AG04450 (cell line): ENCODE data around the gene CNOT6. TPM values are rescaled to one million over a fixed set of nuclear protein-coding genes. Genes with fewer than 3 reads are reported as not detected.

Source experiments
- CTCF ChIA-PET: fragments of 300-600, 350-600 bp; formaldehyde crosslinking; extraction: SDS; loops from one replicate; lab custom pipeline; 2022; ENCODE audit warnings: antibody characterized with exemption, inconsistent platforms; lab: Charles Lee
- POLR2A ChIA-PET: fragments of 350-600 bp; formaldehyde crosslinking; extraction: SDS; loops from one replicate; lab custom pipeline; 2021; ENCODE audit warnings: antibody characterized with exemption, inconsistent platforms; lab: Yijun Ruan, JAX
- DNase-seq: peaks from one replicate; pipeline ENCODE4 v3.0.0-alpha.2; 2011; ENCODE audit warnings: low read depth, low spot score
- H3K27ac ChIP-seq: one replicate; pipeline ENCODE4 v1.5.1; 2012; ENCODE audit warnings: low read depth, low read length, control low read depth
- H3K27me3 ChIP-seq: one replicate; pipeline ENCODE4 v1.6.0; 2012; ENCODE audit warnings: low read length; ENCODE audit not compliant: control insufficient read depth, insufficient read depth
- H3K4me3 ChIP-seq: 2 replicates; pipeline ENCODE4 v1.5.1; 2011; ENCODE audit warnings: mild to moderate bottlenecking, low read depth, low read length, control low read depth
- H3K9me3 ChIP-seq: 2 replicates; pipeline ENCODE4 v1.5.1; 2012; ENCODE audit warnings: low read length; ENCODE audit not compliant: control insufficient read depth, insufficient read depth
- CTCF ChIP-seq: IDR thresholded peaks from 2 replicates; pipeline ENCODE4 v1.5.1; 2011; ENCODE audit warnings: low read depth, low read length, control low read depth, inconsistent platforms
- polyA plus RNA-seq: library from polyadenylated mRNA; depleted of rRNA; stranded (reverse); fragments of >200 nt; gene quantifications from 2 replicates; pipeline ENCODE4 v1.2.3, GENCODE V29; 2011

Gene CNOT6
- polyA plus RNA-seq, 1 experiment: 21.5 TPM

GRCh38 chr5:180624587-180624986 lies 130.4 kb downstream of the CNOT6 start:
- H3K9me3 ChIP-seq: peaks cover 12% of the 10 kb centered on the region; the same call in 1 of the 2 replicates
- no peak for TF ChIP-seq CTCF
- H3K4me3 ChIP-seq: no peak overlapping the region
- POLR2A ChIA-PET: no interaction called here
- no peak overlapping the region for H3K27ac ChIP-seq
- H3K27me3 ChIP-seq: peaks cover 4% of the 10 kb centered on the region
- no peak for DNase-seq
- CTCF ChIA-PET: no interaction called here

- ChIA-PET CTCF (no interaction called here), POLR2A (no interaction called here)
- peaks cover 13% of the 10 kb centered on the region; the same call in 1 of the 2 replicates for H3K9me3 ChIP-seq
- no peak overlapping the region for H3K27ac ChIP-seq
- DNase-seq: no peak
- no peak for TF ChIP-seq CTCF
- no peak overlapping the region for H3K4me3 ChIP-seq
- peaks cover 4% of the 10 kb centered on the region for H3K27me3 ChIP-seq
Observed at GRCh38 chr5:180625125-180625790, 131.1 kb downstream of the CNOT6 start.

DNA sequence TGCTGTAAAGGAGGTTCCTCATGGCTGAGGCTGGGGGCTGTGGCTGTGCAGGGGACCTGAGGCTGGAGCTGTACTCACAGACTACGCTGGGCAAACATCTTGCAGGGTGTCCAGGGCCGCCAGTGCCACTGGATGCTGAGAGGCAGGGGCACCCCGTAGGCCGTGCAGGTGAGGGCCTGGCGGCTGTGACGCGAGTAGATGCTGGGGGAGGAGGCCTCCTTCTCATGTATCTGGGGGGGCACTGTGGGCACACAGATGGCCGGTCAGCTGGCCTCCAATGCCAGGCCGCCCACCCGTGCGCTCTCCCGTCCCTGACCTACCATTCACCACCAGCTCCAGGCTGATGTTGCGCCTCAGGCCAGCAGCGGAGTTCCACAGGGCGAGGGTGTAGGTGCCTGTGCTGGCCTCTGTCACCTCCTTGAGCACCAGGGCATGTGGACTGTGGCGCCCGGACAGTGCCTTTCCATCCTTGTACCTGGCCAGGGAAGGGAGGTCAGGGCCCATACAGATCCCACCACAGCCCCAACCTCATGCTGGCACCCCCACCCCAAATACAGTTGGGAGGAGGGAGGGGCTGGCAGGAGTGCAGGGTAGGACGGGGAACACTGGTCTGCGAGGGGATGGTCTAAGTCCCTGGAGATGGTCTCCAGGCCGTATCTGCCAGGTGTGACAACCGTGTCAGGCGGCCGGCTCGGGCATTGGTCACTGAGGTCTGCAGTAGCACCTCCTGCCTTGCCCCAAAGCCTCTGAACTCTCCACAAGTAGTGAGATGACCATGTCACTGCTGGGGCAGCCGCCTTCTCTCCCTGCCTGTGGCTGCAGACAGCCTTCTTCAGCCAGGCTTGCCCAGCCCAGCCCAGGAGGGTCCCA lies 131.8 kb downstream of the CNOT6 start:
- CTCF ChIA-PET: no interaction called here
- POLR2A ChIA-PET: no interaction called here
- H3K4me3 ChIP-seq: no peak overlapping the region
- peaks cover 15% of the 10 kb centered on the region; the same call in 1 of the 2 replicates for H3K9me3 ChIP-seq
- no peak overlapping the region for H3K27ac ChIP-seq
- no peak for TF ChIP-seq CTCF
- DNase-seq: no peak
- H3K27me3 ChIP-seq: peaks cover 4% of the 10 kb centered on the region

- ChIA-PET CTCF (no interaction called here), POLR2A (no interaction called here)
- no peak for DNase-seq
Observed at GRCh38 chr5:180626661-180627385, 132.6 kb downstream of the CNOT6 start.

More at GRCh38 chr5:180626661-180627385, 132.6 kb downstream of the CNOT6 start:
- Histone ChIP-seq H3K4me3 (no peak overlapping the region), H3K9me3 (peaks cover 14% of the 10 kb centered on the region; the same call in 1 of the 2 replicates), H3K27ac (no peak overlapping the region), H3K27me3 (peaks cover 4% of the 10 kb centered on the region)
- no peak for TF ChIP-seq CTCF
